Measurements from ENCODE around the gene DIAPH3.
"Not testable (repeated sequence)": the region's sequence is repeated elsewhere in the genome, so short reads cannot be mapped to it uniquely, and the experiment has no call there.

DIAPH3 gene

DNA sequence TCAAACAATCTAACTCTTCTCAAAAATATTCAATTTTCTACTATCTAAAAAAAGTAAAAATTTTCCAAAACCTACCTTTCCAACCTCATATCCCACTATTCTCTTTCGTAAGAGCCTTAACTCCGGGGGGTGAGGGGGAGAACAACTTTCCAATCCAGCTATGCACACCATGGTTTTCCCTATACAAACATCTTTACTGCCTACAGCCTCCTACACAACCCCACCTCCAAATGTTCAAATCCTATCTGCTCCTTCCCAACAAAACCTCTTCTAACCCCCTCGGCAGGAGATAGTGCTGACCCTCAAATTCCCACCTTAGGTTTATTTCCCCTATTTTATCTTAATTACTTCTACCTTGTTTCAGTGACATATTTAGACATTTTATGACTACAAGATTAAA is 102.0 kb downstream of the DIAPH3 start:
- Histone ChIP-seq H3K4me2 (ENCODE audit: low read depth, low read length, poor library complexity, severe bottlenecking) (no peak overlapping the region), H3K9me3 (ENCODE audit: insufficient read depth, low read depth, low read length) (peaks cover 6% of the 10 kb centered on the region; the same call in 1 of the 2 replicates)

DNA sequence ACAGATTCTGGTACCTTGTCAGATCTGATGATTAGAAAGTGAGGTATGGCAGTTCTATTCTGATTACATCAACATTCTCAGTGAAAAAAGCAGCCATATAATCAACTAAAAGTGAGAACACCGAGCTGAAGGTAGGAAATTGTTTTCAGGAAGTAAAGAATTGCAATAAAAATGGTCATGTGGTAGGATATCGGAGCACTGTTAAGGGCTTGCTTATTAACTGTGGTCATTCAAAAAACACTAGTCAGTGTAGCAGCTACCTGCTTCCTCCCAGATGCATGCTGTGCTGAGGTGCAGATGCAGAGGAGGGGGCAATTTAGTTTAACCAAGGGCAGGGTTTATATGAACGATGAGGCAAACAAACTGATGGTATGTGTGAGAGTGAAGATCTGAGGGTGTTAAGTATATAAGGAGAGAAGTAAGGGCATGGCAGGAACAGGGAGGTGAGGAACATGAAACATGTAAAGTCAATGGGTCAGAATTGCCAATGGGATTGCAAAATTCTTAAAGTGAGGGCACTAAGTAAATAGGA is 111.9 kb downstream of the DIAPH3 start:
- Histone ChIP-seq H3K27me3 (ENCODE audit: insufficient read depth, low read length, poor library complexity, severe bottlenecking) (no peaks in the 10 kb centered on the region), H3F3A (ENCODE audit: low read depth) (0 out of 2 replicates have a peak, but pooled peaks cover 2% of the 10 kb centered on the region), H3K9me2 (replicated peaks; ENCODE audit: low read depth, low read length) (no peaks in the 10 kb centered on the region), H3K4me3 (ENCODE audit: low read length, poor library complexity, severe bottlenecking) (peak overlapping the region; percentile 68), H3K4me2 (ENCODE audit: low read depth, low read length, poor library complexity, severe bottlenecking) (peak overlapping the region; percentile 94), H3K9ac (ENCODE audit: low read depth, low read length, poor library complexity, severe bottlenecking) (peak overlapping the region; percentile 50), H4K20me1 (ENCODE audit: insufficient read depth, low read length, poor library complexity, severe bottlenecking) (no peaks in the 10 kb centered on the region), H3K9me3 (ENCODE audit: insufficient read depth, low read depth, low read length) (no peaks in the 10 kb centered on the region), H3K36me3 (ENCODE audit: insufficient read depth, low read length) (no peaks in the 10 kb centered on the region), H3K79me2 (ENCODE audit: insufficient read depth, low read length) (no peaks in the 10 kb centered on the region), H3K4me1 (ENCODE audit: insufficient read depth, low read length, poor library complexity, severe bottlenecking) (peaks cover 28% of the 10 kb centered on the region), H2AFZ (ENCODE audit: low read length) (peak overlapping the region; percentile 75)
- TF ChIP-seq EZH2phosphoT487 (IDR thresholded peaks at IDR 0.05; ENCODE audit: borderline replicate concordance), result no peak
- TF ChIP-seq, protein P1, sequence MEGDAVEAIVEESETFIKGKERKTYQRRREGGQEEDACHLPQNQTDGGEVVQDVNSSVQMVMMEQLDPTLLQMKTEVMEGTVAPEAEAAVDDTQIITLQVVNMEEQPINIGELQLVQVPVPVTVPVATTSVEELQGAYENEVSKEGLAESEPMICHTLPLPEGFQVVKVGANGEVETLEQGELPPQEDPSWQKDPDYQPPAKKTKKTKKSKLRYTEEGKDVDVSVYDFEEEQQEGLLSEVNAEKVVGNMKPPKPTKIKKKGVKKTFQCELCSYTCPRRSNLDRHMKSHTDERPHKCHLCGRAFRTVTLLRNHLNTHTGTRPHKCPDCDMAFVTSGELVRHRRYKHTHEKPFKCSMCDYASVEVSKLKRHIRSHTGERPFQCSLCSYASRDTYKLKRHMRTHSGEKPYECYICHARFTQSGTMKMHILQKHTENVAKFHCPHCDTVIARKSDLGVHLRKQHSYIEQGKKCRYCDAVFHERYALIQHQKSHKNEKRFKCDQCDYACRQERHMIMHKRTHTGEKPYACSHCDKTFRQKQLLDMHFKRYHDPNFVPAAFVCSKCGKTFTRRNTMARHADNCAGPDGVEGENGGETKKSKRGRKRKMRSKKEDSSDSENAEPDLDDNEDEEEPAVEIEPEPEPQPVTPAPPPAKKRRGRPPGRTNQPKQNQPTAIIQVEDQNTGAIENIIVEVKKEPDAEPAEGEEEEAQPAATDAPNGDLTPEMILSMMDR (conservative IDR thresholded peaks at IDR 0.05; ENCODE audit: low read length), result no peak

More for the DNA sequence above, 102.0 kb downstream of the DIAPH3 start:
- Histone ChIP-seq H3K9ac (ENCODE audit: low read depth, low read length, poor library complexity, severe bottlenecking) (no peak overlapping the region), H3K27me3 (ENCODE audit: insufficient read depth, low read length, poor library complexity, severe bottlenecking) (no peaks in the 10 kb centered on the region), H3K4me1 (ENCODE audit: insufficient read depth, low read length, poor library complexity, severe bottlenecking) (peaks cover 13% of the 10 kb centered on the region), H3F3A (ENCODE audit: low read depth) (no peaks in the 10 kb centered on the region), H3K4me3 (ENCODE audit: low read length, poor library complexity, severe bottlenecking) (no peak overlapping the region), H3K9me2 (replicated peaks; ENCODE audit: low read depth, low read length) (no peaks in the 10 kb centered on the region), H4K20me1 (ENCODE audit: insufficient read depth, low read length, poor library complexity, severe bottlenecking) (no peaks in the 10 kb centered on the region), H3K79me2 (ENCODE audit: insufficient read depth, low read length) (no peaks in the 10 kb centered on the region), H3K36me3 (ENCODE audit: insufficient read depth, low read length) (no peaks in the 10 kb centered on the region), H2AFZ (ENCODE audit: low read length) (no peak overlapping the region)
- TF ChIP-seq, protein P1 (conservative IDR thresholded peaks at IDR 0.05; ENCODE audit: low read length), result no peak
- TF ChIP-seq EZH2phosphoT487 (IDR thresholded peaks at IDR 0.05; ENCODE audit: borderline replicate concordance), result no peak

- not testable (repeated sequence) for H3K79me2 ChIP-seq (ENCODE audit: insufficient read depth, low read length); H3K9me3 ChIP-seq (ENCODE audit: insufficient read depth, low read depth, low read length); H2AFZ ChIP-seq (ENCODE audit: low read length); H3F3A ChIP-seq (ENCODE audit: low read depth); H3K9ac ChIP-seq (ENCODE audit: low read depth, low read length, poor library complexity, severe bottlenecking); H3K4me3 ChIP-seq (ENCODE audit: low read length, poor library complexity, severe bottlenecking); H3K36me3 ChIP-seq (ENCODE audit: insufficient read depth, low read length); H3K9me2 ChIP-seq (replicated peaks; ENCODE audit: low read depth, low read length); H4K20me1 ChIP-seq (ENCODE audit: insufficient read depth, low read length, poor library complexity, severe bottlenecking); H3K4me2 ChIP-seq (ENCODE audit: low read depth, low read length, poor library complexity, severe bottlenecking); H3K27me3 ChIP-seq (ENCODE audit: insufficient read depth, low read length, poor library complexity, severe bottlenecking)
- H3K4me1 ChIP-seq (ENCODE audit: insufficient read depth, low read length, poor library complexity, severe bottlenecking), result peaks cover 35% of the 10 kb centered on the region
Observed at GRCh38 chr13:60048353-60048752, 115.4 kb downstream of the DIAPH3 start.

DNA sequence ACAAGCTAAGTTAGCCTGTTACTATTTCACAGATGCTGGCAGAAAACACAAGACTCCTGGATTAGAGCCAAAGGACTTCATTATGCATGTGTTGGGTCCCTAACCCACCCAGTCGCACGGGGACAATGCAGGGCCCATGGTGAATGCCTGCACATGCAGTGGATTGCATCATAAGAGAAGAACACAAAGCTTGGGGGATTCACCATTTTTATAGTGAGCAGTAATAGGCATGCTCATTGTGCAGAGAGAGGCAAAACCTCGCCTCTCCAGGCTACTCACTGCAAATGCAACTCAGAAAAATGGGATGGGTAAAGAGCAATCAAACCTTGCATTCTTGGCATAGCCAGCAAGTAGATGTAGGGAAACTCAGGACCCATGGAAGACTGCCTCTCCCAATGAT is 115.8 kb downstream of the DIAPH3 start:
- Histone ChIP-seq H3K9me2 (replicated peaks; ENCODE audit: low read depth, low read length) (no peaks in the 10 kb centered on the region), H3K9me3 (ENCODE audit: insufficient read depth, low read depth, low read length) (no peaks in the 10 kb centered on the region), H4K20me1 (ENCODE audit: insufficient read depth, low read length, poor library complexity, severe bottlenecking) (no peaks in the 10 kb centered on the region), H3K9ac (ENCODE audit: low read depth, low read length, poor library complexity, severe bottlenecking) (no peak overlapping the region), H3K4me3 (ENCODE audit: low read length, poor library complexity, severe bottlenecking) (no peak overlapping the region), H3K27me3 (ENCODE audit: insufficient read depth, low read length, poor library complexity, severe bottlenecking) (no peaks in the 10 kb centered on the region), H3K79me2 (ENCODE audit: insufficient read depth, low read length) (no peaks in the 10 kb centered on the region), H3K36me3 (ENCODE audit: insufficient read depth, low read length) (no peaks in the 10 kb centered on the region), H3K4me2 (ENCODE audit: low read depth, low read length, poor library complexity, severe bottlenecking) (no peak overlapping the region), H2AFZ (ENCODE audit: low read length) (no peak overlapping the region), H3K4me1 (ENCODE audit: insufficient read depth, low read length, poor library complexity, severe bottlenecking) (peaks cover 36% of the 10 kb centered on the region), H3F3A (ENCODE audit: low read depth) (peaks cover 2% of the 10 kb centered on the region; the same call in 1 of the 2 replicates)
- TF ChIP-seq, protein P1 (conservative IDR thresholded peaks at IDR 0.05; ENCODE audit: low read length), result no peak
- no peak for TF ChIP-seq EZH2phosphoT487 (IDR thresholded peaks at IDR 0.05; ENCODE audit: borderline replicate concordance)
